Measurements from ENCODE around the gene CCDC181.

Gene CCDC181

GRCh38 chr1:169395955-169396354 lies 31.3 kb downstream of the CCDC181 start:
- Histone ChIP-seq H3K9ac (ENCODE audit: insufficient read length, low read depth) (no peak overlapping the region), H3K36me3 (ENCODE audit: insufficient read depth, insufficient read length, low read length) (peaks cover 40% of the 10 kb centered on the region), H3K4me3 (ENCODE audit: insufficient read length, low read depth) (no peak overlapping the region), H3K27me3 (ENCODE audit: insufficient read depth, insufficient read length) (no peaks in the 10 kb centered on the region), H3K4me1 (ENCODE audit: insufficient read depth, insufficient read length) (no peaks in the 10 kb centered on the region), H3K9me3 (ENCODE audit: insufficient read depth, low read length) (0 out of 2 replicates have a peak, but pooled peaks cover 3% of the 10 kb centered on the region)
- DNase-seq (ENCODE audit: low read depth, low spot score), result no peak
- TF ChIP-seq ZNF274 (IDR thresholded peaks at IDR 0.05; ENCODE audit: low read depth, low read length) (no peak), YY1 (IDR thresholded peaks at IDR 0.05; ENCODE audit: insufficient read depth, insufficient read length) (no peak), SUZ12 (IDR thresholded peaks at IDR 0.05; ENCODE audit: extremely low read depth, insufficient read depth, insufficient read length) (no peak)

GRCh38 chr1:169392406-169392805 lies 34.9 kb downstream of the CCDC181 start:
- DNase-seq (ENCODE audit: low read depth, low spot score), result no peak

GRCh38 chr1:169390303-169390702 lies 37.0 kb downstream of the CCDC181 start:
- Histone ChIP-seq H3K9ac (ENCODE audit: insufficient read length, low read depth) (no peak overlapping the region), H3K4me3 (ENCODE audit: insufficient read length, low read depth) (no peak overlapping the region), H3K27me3 (ENCODE audit: insufficient read depth, insufficient read length) (no peaks in the 10 kb centered on the region), H3K9me3 (ENCODE audit: insufficient read depth, low read length) (no peaks in the 10 kb centered on the region), H3K4me1 (ENCODE audit: insufficient read depth, insufficient read length) (no peaks in the 10 kb centered on the region), H3K36me3 (ENCODE audit: insufficient read depth, insufficient read length, low read length) (peaks cover 73% of the 10 kb centered on the region)
- DNase-seq (ENCODE audit: low read depth, low spot score), result no peak
- TF ChIP-seq SUZ12 (IDR thresholded peaks at IDR 0.05; ENCODE audit: extremely low read depth, insufficient read depth, insufficient read length) (no peak), YY1 (IDR thresholded peaks at IDR 0.05; ENCODE audit: insufficient read depth, insufficient read length) (no peak), ZNF274 (IDR thresholded peaks at IDR 0.05; ENCODE audit: low read depth, low read length) (no peak)

More at GRCh38 chr1:169392406-169392805, 34.9 kb downstream of the CCDC181 start:
- Histone ChIP-seq H3K36me3 (ENCODE audit: insufficient read depth, insufficient read length, low read length) (peaks cover 68% of the 10 kb centered on the region), H3K9ac (ENCODE audit: insufficient read length, low read depth) (no peak overlapping the region), H3K9me3 (ENCODE audit: insufficient read depth, low read length) (no peaks in the 10 kb centered on the region), H3K4me1 (ENCODE audit: insufficient read depth, insufficient read length) (no peaks in the 10 kb centered on the region), H3K4me3 (ENCODE audit: insufficient read length, low read depth) (no peak overlapping the region), H3K27me3 (ENCODE audit: insufficient read depth, insufficient read length) (no peaks in the 10 kb centered on the region)
- TF ChIP-seq SUZ12 (IDR thresholded peaks at IDR 0.05; ENCODE audit: extremely low read depth, insufficient read depth, insufficient read length) (no peak), ZNF274 (IDR thresholded peaks at IDR 0.05; ENCODE audit: low read depth, low read length) (no peak), YY1 (IDR thresholded peaks at IDR 0.05; ENCODE audit: insufficient read depth, insufficient read length) (no peak)

- Histone ChIP-seq H3K9ac (ENCODE audit: insufficient read length, low read depth) (no peak overlapping the region), H3K27me3 (ENCODE audit: insufficient read depth, insufficient read length) (no peaks in the 10 kb centered on the region), H3K4me1 (ENCODE audit: insufficient read depth, insufficient read length) (no peaks in the 10 kb centered on the region), H3K4me3 (ENCODE audit: insufficient read length, low read depth) (no peak overlapping the region), H3K36me3 (ENCODE audit: insufficient read depth, insufficient read length, low read length) (peaks cover 70% of the 10 kb centered on the region), H3K9me3 (ENCODE audit: insufficient read depth, low read length) (no peaks in the 10 kb centered on the region)
- DNase-seq (ENCODE audit: low read depth, low spot score), result no peak
- TF ChIP-seq ZNF274 (IDR thresholded peaks at IDR 0.05; ENCODE audit: low read depth, low read length), result no peak
Measured at GRCh38 chr1:169387399-169387798, 39.9 kb downstream of the CCDC181 start.

- H3K27me3 ChIP-seq (ENCODE audit: insufficient read depth, insufficient read length), result no peaks in the 10 kb centered on the region
- peaks cover 82% of the 10 kb centered on the region for H3K36me3 ChIP-seq (ENCODE audit: insufficient read depth, insufficient read length, low read length)
Measured at GRCh38 chr1:169383449-169383848, 43.8 kb downstream of the CCDC181 start.

GRCh38 chr1:169381162-169381561 lies 46.1 kb downstream of the CCDC181 start:
- H3K9me3 ChIP-seq (ENCODE audit: insufficient read depth, low read length), result no peaks in the 10 kb centered on the region
- no peak overlapping the region for H3K4me3 ChIP-seq (ENCODE audit: insufficient read length, low read depth)
- no peak for DNase-seq (ENCODE audit: low read depth, low spot score)
- H3K27me3 ChIP-seq (ENCODE audit: insufficient read depth, insufficient read length), result no peaks in the 10 kb centered on the region
- no peak for TF ChIP-seq ZNF274 (IDR thresholded peaks at IDR 0.05; ENCODE audit: low read depth, low read length)
- no peaks in the 10 kb centered on the region for H3K4me1 ChIP-seq (ENCODE audit: insufficient read depth, insufficient read length)
- peaks cover 86% of the 10 kb centered on the region for H3K36me3 ChIP-seq (ENCODE audit: insufficient read depth, insufficient read length, low read length)
- no peak overlapping the region for H3K9ac ChIP-seq (ENCODE audit: insufficient read length, low read depth)

More at GRCh38 chr1:169383449-169383848, 43.8 kb downstream of the CCDC181 start:
- H3K9me3 ChIP-seq (ENCODE audit: insufficient read depth, low read length), result no peaks in the 10 kb centered on the region
- no peak overlapping the region for H3K9ac ChIP-seq (ENCODE audit: insufficient read length, low read depth)
- no peak for DNase-seq (ENCODE audit: low read depth, low spot score)
- no peaks in the 10 kb centered on the region for H3K4me1 ChIP-seq (ENCODE audit: insufficient read depth, insufficient read length)
- H3K4me3 ChIP-seq (ENCODE audit: insufficient read length, low read depth), result no peak overlapping the region
- TF ChIP-seq SUZ12 (IDR thresholded peaks at IDR 0.05; ENCODE audit: extremely low read depth, insufficient read depth, insufficient read length) (no peak), ZNF274 (IDR thresholded peaks at IDR 0.05; ENCODE audit: low read depth, low read length) (no peak), YY1 (IDR thresholded peaks at IDR 0.05; ENCODE audit: insufficient read depth, insufficient read length) (no peak)

- H3K9me3 ChIP-seq (ENCODE audit: insufficient read depth, low read length), result no peaks in the 10 kb centered on the region
- H3K36me3 ChIP-seq (ENCODE audit: insufficient read depth, insufficient read length, low read length), result peaks cover 57% of the 10 kb centered on the region
- H3K9ac ChIP-seq (ENCODE audit: insufficient read length, low read depth), result no peak overlapping the region
Measured at GRCh38 chr1:169371404-169371803, 55.9 kb downstream of the CCDC181 start.

GRCh38 chr1:169368406-169368769 lies 58.9 kb downstream of the CCDC181 start:
- no peak for TF ChIP-seq YY1 (IDR thresholded peaks at IDR 0.05; ENCODE audit: insufficient read depth, insufficient read length)
- TF ChIP-seq SUZ12 (IDR thresholded peaks at IDR 0.05; ENCODE audit: extremely low read depth, insufficient read depth, insufficient read length), result no peak
- TF ChIP-seq ZNF274 (IDR thresholded peaks at IDR 0.05; ENCODE audit: low read depth, low read length), result no peak

More at GRCh38 chr1:169371404-169371803, 55.9 kb downstream of the CCDC181 start:
- TF ChIP-seq YY1 (IDR thresholded peaks at IDR 0.05; ENCODE audit: insufficient read depth, insufficient read length) (no peak), SUZ12 (IDR thresholded peaks at IDR 0.05; ENCODE audit: extremely low read depth, insufficient read depth, insufficient read length) (no peak), ZNF274 (IDR thresholded peaks at IDR 0.05; ENCODE audit: low read depth, low read length) (no peak)
- Histone ChIP-seq H3K4me3 (ENCODE audit: insufficient read length, low read depth) (no peak overlapping the region), H3K4me1 (ENCODE audit: insufficient read depth, insufficient read length) (no peaks in the 10 kb centered on the region), H3K27me3 (ENCODE audit: insufficient read depth, insufficient read length) (no peaks in the 10 kb centered on the region)
- no peak for DNase-seq (ENCODE audit: low read depth, low spot score)

More at GRCh38 chr1:169368406-169368769, 58.9 kb downstream of the CCDC181 start:
- DNase-seq (ENCODE audit: low read depth, low spot score), result no peak
- Histone ChIP-seq H3K9me3 (ENCODE audit: insufficient read depth, low read length) (peaks cover 6% of the 10 kb centered on the region; the same call in 1 of the 2 replicates), H3K4me1 (ENCODE audit: insufficient read depth, insufficient read length) (no peaks in the 10 kb centered on the region), H3K36me3 (ENCODE audit: insufficient read depth, insufficient read length, low read length) (peaks cover 37% of the 10 kb centered on the region), H3K4me3 (ENCODE audit: insufficient read length, low read depth) (peak overlapping the region; percentile 85), H3K27me3 (ENCODE audit: insufficient read depth, insufficient read length) (no peaks in the 10 kb centered on the region), H3K9ac (ENCODE audit: insufficient read length, low read depth) (peak overlapping the region; percentile 87)

All from NT2/D1 (cell line).